Measurements from ENCODE around the gene COL23A1.
A peak's percentile ranks its signal among the peaks of the same experiment; 100 is the strongest.

Gene COL23A1
- total RNA-seq: 0 reads per million in 2 donors

- no peak for DNase-seq
These were observed at the start of gene COL23A1 for GRCh38 chr5:178590141-178590923. Gene COL23A1, minus strand, starts transcription at chr5:178590393.

DNA sequence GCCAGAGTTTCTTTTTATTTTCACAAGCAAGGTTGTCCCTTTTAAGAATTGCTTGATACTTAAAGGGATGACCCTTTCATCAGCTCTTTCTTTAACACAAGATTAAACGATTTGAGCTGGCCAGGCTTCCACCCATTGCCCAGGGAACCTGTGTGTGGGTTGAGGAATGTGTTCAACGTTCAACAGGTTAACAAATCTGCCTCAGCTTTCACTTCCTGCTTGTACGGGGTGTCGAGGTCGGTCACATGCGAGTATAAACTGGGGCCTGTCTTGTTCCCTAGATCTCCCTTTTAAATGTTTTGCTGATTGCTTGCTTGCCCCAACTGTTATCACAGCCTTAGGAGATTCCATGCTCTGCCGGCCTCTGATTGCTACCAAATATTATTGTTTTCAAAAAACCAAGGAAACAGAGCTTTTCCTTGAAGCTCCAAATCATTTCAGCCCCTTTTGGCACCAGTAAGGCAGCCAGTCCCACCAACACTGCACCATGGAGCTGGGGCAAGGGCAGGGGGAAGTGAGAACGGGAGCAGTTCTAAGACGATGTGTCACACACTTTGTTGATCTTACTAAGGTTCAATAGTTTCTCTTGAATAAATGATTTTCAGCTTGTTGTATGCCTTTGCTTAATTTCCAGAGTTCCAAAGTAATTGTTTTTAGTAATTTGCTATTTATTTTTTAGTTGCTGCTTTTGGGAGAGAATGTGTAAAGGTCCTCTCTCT, 47.3 kb upstream of the COL23A1 start:
- DNase-seq: no peak

GRCh38 chr5:178632285-178632684, 42.1 kb upstream of the COL23A1 start:
- DNase-seq: no peak

GRCh38 chr5:178630951-178631350, 40.8 kb upstream of the COL23A1 start:
- no peak for DNase-seq

DNA sequence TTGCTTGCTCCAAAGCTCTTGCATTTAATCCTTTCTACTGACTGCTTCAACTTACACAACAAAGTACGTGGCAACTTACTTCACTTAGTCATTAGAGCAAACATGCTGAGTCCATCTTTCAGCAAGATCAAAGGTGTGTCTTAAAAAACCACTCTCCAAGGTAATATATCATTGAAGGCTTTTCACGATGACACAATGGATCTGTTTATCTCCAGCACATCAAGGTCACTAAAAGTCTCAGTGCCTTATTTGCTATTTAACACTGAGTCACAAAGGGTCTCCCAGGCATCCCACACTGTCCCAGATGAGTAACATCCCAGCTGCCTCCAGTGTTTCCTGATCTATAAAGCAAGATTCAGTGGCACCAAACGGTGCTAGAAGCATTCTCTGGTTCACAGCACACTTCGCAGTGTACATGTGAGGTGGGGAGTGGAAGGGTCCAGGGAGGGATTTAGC, 40.3 kb upstream of the COL23A1 start:
- DNase-seq: no peak

GRCh38 chr5:178627259-178627598, 37.0 kb upstream of the COL23A1 start:
- DNase-seq: no peak

GRCh38 chr5:178626484-178627258, 36.5 kb upstream of the COL23A1 start, which contains the start of gene CLK4:
Gene CLK4, minus strand, starts transcription at chr5:178627050. Its CDS starts 3,634 bp downstream, at chr5:178623416.
- DNase-seq: peak; percentile 96

DNA sequence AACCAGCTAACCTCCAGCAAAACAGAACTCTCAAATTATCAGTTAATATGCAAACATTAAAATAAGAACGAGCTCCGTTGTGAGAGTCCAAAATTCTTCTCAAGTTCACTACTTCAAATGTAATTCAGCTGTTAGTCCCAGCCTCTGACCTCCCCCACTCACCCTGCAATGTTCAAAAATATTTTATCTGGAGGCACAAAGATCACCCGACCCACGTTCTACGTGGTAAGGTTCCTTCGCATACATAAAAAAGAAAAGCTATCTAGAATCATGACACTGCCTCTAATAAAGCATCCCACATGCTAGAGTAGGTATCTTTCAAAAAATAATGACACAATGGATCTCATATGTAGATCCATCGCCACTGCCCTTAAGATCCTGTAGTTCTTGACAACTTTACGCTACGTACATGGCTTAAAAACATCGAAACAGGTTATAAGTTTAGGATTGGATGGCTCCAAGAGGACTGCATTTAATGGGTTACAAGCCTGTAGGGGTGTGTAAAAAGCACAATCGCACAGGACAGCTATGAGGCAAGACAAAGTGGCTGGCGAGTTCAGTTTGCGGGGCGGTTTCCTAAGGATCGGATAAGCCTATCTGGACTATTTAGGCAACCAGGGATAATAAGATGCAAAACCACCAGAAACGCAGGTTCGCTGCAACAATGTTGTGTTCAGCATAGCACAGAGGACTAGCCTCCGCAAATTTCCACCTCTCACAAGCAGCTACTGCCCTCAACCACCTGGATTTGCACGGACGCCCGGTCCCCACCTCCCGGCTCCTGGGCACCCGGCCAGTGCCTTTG, 35.7 kb upstream of the COL23A1 start:
- DNase-seq: no peak

- no peak for DNase-seq
These were observed 34.7 kb upstream of the COL23A1 start for GRCh38 chr5:178624631-178625546.

GRCh38 chr5:178622679-178623247, 32.6 kb upstream of the COL23A1 start:
- no peak for DNase-seq

GRCh38 chr5:178619390-178619789, 29.2 kb upstream of the COL23A1 start:
- no peak for DNase-seq

GRCh38 chr5:178612299-178612698, 22.1 kb upstream of the COL23A1 start:
- DNase-seq: no peak

GRCh38 chr5:178606269-178606668, 16.1 kb upstream of the COL23A1 start:
- DNase-seq: no peak

- no peak for DNase-seq
These were observed 15.6 kb upstream of the COL23A1 start for GRCh38 chr5:178605788-178606187.

- DNase-seq: no peak
These were observed 12.6 kb upstream of the COL23A1 start for GRCh38 chr5:178602752-178603151.

- DNase-seq: no peak
These were observed 5.6 kb upstream of the COL23A1 start for GRCh38 chr5:178595750-178596149.

DNA sequence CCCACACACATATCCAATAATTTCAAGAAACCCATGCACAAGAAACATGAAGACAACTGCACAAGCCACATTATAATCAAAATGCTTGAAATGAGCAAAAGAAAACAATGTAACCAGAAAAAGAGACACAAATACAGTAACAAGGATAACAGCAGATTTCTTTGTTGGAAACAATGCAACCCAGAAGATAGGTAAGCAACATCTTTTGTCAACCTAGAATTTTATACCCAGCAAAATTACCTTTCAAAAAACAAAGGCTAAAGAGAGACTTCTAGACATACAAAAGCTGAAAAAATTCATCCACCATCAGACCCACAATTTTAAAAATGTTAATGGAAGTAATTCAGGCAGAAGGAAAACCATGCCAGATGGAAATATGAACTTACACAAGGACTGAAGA, 5.0 kb upstream of the COL23A1 start:
- DNase-seq: no peak

DNA sequence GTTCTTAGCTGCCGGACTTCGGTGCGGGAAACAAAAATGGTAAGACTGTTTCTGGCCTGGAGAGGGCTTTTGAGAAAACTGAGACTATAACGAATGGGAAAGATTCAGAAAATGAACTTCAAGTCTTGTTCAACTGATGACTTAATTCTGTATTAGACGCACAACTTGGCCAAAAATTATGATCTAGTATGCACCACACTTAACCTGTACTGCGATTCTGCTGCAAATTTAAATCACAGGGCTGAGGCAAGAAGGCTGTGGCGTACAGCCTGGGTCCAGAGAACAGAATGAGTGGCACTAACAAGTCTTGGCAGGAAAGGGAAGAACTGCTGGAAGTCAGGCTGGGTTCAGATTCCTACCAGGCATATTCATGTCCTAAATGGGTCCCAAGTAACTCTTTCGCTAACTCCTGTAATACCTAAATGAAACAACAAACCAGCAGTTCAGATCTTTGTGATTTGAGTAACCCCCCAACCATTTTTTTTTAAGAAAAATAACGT, 781 bp upstream of the COL23A1 start:
- DNase-seq: no peak

GRCh38 chr5:178589180-178590140, 733 bp downstream of the COL23A1 start:
- no peak for DNase-seq

DNA sequence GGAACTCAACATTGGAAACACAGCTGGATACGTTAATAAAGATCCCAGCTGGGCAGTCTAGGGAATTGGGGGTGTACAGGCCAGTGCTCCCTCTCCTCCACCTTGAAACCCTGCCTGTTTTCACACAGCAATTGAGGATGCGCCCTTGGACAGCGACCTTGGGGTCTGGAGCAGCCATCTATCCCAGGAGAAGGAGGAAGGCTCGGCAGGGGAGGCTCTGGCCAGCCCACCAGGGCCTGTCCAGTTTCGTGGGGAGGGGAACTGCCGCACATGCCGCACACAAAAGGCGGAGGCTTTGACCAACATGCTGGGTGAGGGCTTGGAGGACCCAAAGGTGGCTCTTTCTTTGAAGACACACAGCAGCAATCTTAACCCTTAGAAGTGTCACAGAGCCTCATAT, 1.4 kb downstream of the COL23A1 start:
- no peak for DNase-seq
